GM12872 (cell line): ENCODE results near the gene RNU6-1.

Source experiments
- CTCF ChIP-seq: IDR thresholded peaks from 3 replicates; pipeline ENCODE4 v1.5.1; 2011; ENCODE audit warnings: low read depth, mild to moderate bottlenecking, low read length, moderate library complexity; ENCODE audit not compliant: insufficient read depth

RNU6-1 gene

DNA sequence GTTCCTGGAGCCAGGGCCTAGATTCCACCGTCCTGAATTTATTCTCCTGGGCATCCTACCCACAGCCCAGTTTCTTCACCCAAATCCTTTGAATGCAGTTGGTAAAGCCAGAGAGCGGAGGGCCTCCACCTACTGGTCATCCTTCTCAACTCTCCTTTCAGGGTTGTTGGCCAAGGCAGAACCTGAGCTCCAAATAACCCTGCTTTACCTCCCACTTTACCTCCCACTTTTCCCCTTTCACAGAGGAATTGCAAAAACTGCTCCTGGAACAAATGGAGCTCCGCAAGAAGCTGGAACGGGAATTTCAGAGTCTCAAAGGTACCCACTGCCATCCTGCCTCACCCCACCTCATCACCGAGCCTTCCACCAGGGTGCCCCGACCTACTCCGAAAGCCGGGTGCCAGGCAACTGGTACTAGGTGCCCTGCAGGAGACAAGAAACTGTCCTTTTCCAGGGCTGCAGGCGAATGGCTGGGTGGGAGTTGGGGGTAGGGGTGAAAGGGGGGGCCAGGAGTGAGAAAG lies 7.8 kb downstream of the RNU6-1 start:
- peak; percentile 56 for TF ChIP-seq CTCF

DNA sequence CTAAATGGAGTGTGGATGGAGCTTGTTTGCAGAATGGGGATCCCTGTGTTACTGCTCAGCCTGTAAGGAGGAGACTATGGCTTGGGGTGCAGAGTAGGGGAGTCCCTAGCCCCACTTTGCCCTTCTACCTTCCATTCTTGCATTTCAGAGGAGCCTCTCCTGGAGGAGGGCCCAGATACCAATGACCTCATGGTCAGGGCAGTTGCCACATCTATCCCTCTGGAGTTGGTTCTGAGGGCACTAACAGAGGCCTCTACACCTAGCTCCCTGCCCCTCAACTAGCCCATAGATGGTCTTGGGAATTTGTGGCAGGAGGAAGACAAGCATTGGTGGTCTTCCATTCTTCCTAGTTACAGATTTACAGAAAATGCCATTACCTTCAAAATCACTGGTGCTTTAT lies 8.5 kb downstream of the RNU6-1 start:
- TF ChIP-seq CTCF, result no peak

- no peak for TF ChIP-seq CTCF
Measured at GRCh38 chr15:67829647-67830504, 10.0 kb downstream of the RNU6-1 start.

- TF ChIP-seq CTCF, result no peak
Measured at GRCh38 chr15:67828969-67829646, 10.7 kb downstream of the RNU6-1 start.

DNA sequence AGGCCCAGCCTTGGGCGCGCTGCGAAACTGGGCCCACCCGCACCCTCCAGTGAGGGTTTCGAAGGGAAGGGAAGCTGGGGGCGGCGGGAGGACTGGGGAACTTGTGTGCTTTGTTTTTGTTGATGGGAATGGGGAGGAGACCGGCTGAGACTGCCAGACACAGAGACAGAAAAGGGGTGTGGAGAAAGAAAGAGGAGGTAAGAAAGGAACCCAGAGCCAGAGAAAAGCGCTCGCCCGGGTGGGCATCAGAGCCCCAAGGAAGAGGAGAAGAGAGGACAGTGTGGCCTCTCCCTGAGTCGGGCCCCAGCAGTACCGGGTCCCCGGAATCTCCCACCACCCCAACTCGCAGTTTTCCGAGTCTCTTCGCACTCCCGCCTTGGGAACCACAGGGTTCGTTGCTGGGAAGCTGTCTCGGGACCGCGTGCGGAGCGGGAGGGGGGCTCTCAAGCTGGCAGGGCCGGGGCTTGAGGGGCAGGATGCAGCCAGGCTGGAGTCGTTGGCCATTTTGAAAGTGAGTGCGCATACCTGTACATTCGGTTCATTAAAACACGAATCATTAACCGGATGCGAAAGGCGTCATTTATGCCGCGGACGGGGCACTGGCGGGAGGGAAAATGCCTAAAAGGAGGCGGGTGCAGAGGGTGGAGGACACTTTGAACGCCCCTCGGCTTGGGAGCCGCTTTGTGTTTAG lies 11.4 kb downstream of the RNU6-1 start:
- no peak for TF ChIP-seq CTCF

DNA sequence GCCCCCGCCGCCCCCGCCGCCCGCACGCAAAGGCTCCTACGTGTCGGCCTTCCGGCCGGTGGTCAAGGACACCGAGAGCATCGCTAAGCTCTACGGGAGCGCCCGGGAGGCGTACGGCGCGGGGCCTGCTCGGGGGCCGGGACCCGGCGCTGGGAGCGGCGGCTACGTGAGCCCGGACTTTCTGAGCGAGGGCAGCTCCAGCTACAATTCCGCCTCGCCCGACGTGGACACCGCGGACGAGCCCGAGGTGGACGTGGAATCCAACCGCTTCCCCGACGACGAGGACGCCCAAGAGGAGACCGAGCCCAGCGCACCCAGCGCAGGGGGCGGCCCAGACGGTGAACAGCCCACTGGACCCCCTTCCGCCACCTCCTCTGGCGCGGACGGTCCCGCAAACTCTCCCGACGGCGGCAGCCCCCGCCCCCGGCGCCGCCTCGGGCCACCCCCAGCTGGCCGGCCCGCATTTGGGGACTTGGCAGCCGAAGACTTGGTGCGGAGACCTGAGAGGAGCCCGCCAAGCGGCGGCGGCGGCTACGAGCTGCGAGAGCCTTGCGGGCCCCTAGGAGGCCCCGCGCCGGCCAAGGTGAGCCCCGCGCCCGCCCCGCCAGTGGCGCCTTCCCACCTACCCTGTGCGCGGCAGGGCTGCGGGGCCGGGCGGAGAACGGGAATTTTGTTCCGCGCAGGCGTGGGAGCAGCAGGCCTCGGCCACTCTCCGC lies 12.1 kb downstream of the RNU6-1 start:
- TF ChIP-seq CTCF, result no peak
